Astrocyte (in vitro differentiated cells and primary cell): ENCODE results near the gene ALPI. TPM values are rescaled to one million over a fixed set of nuclear protein-coding genes. Genes with fewer than 3 reads are reported as not detected.

Source experiments
- DNase-seq: peaks from one replicate; pipeline ENCODE4 v3.0.0-alpha.2; 2010; ENCODE audit warnings: low read depth
- FAIRE-seq: peaks from 2 replicates; lab custom pipeline; 2011; peaks lifted over from hg19 to GRCh38; lab: Jason Lieb, UNC
- H2AFZ ChIP-seq: 2 replicates; pipeline ENCODE4 v1.6.0; 2012; ENCODE audit warnings: low read depth, low read length, inconsistent platforms
- H3K27ac ChIP-seq: 2 replicates; pipeline ENCODE4 v1.5.1; 2011; ENCODE audit warnings: low read depth, low read length, inconsistent platforms
- H3K27me3 ChIP-seq: 2 replicates; pipeline ENCODE4 v1.6.0; 2011; ENCODE audit warnings: low read length, inconsistent platforms; ENCODE audit not compliant: insufficient read depth
- H3K36me3 ChIP-seq: 2 replicates; pipeline ENCODE4 v1.5.1; 2011; ENCODE audit warnings: low read length, inconsistent platforms; ENCODE audit not compliant: insufficient read depth
- H3K4me1 ChIP-seq: 2 replicates; pipeline ENCODE4 v1.5.1; 2011; ENCODE audit warnings: low read length, inconsistent platforms; ENCODE audit not compliant: insufficient read depth
- H3K4me2 ChIP-seq: 2 replicates; pipeline ENCODE4 v1.6.0; 2012; ENCODE audit warnings: low read length, inconsistent platforms
- H3K4me3 ChIP-seq: 2 replicates; pipeline ENCODE4 v1.5.1; 2011; ENCODE audit warnings: low read depth, mild to moderate bottlenecking, low read length, inconsistent platforms; ENCODE audit not compliant: insufficient read depth
- H3K79me2 ChIP-seq: 2 replicates; pipeline ENCODE4 v1.6.0; 2012; ENCODE audit warnings: mild to moderate bottlenecking, low read length, inconsistent platforms; ENCODE audit not compliant: insufficient read depth
- H3K9ac ChIP-seq: 2 replicates; pipeline ENCODE4 v1.6.0; 2012; ENCODE audit warnings: mild to moderate bottlenecking, low read length, inconsistent platforms
- H3K9me3 ChIP-seq: 2 replicates; pipeline ENCODE4 v1.5.1; 2012; ENCODE audit warnings: low read depth, mild to moderate bottlenecking, low read length, inconsistent platforms; ENCODE audit not compliant: insufficient read depth
- H4K20me1 ChIP-seq: 2 replicates; pipeline ENCODE4 v1.6.0; 2012; ENCODE audit warnings: low read length, inconsistent platforms; ENCODE audit not compliant: insufficient read depth
- H3K27ac Mint-ChIP-seq: one replicate; pipeline ENCODE4 v1.8.0; 2021; ENCODE audit warnings: mild to moderate bottlenecking, mixed read lengths; ENCODE audit not compliant: unreplicated experiment
- H3K27me3 Mint-ChIP-seq: one replicate; pipeline ENCODE4 v1.8.0; 2021; ENCODE audit warnings: low read depth, mixed read lengths; ENCODE audit not compliant: unreplicated experiment
- H3K36me3 Mint-ChIP-seq: one replicate; pipeline ENCODE4 v1.8.0; 2021; ENCODE audit warnings: low read depth, mixed read lengths; ENCODE audit not compliant: unreplicated experiment
- H3K4me1 Mint-ChIP-seq: one replicate; pipeline ENCODE4 v1.8.0; 2021; ENCODE audit warnings: low read depth, mixed read lengths; ENCODE audit not compliant: unreplicated experiment
- H3K4me3 Mint-ChIP-seq: one replicate; pipeline ENCODE4 v1.8.0; 2021; ENCODE audit warnings: mild to moderate bottlenecking, moderate library complexity, mixed read lengths; ENCODE audit not compliant: unreplicated experiment
- H3K9me3 Mint-ChIP-seq: one replicate; pipeline ENCODE4 v1.8.0; 2021; ENCODE audit warnings: mild to moderate bottlenecking, mixed read lengths; ENCODE audit not compliant: unreplicated experiment
- CTCF ChIP-seq: IDR thresholded peaks from 2 replicates; pipeline ENCODE4 v1.5.1; 2011; ENCODE audit warnings: low read depth, mild to moderate bottlenecking, inconsistent platforms, low read length, moderate library complexity; ENCODE audit not compliant: insufficient read depth
- EZH2 ChIP-seq: IDR thresholded peaks from 2 replicates; pipeline ENCODE4 v1.6.1; 2012; ENCODE audit warnings: mild to moderate bottlenecking, low read length, inconsistent platforms; ENCODE audit not compliant: insufficient read depth
- total RNA-seq: library from RNA; stranded (reverse); gene quantifications from 2 replicates; pipeline ENCODE4 v1.2.1, GENCODE V29; 2021

The ALPI gene
- total RNA-seq, 1 donor from 2014 or later: not detected

DNA sequence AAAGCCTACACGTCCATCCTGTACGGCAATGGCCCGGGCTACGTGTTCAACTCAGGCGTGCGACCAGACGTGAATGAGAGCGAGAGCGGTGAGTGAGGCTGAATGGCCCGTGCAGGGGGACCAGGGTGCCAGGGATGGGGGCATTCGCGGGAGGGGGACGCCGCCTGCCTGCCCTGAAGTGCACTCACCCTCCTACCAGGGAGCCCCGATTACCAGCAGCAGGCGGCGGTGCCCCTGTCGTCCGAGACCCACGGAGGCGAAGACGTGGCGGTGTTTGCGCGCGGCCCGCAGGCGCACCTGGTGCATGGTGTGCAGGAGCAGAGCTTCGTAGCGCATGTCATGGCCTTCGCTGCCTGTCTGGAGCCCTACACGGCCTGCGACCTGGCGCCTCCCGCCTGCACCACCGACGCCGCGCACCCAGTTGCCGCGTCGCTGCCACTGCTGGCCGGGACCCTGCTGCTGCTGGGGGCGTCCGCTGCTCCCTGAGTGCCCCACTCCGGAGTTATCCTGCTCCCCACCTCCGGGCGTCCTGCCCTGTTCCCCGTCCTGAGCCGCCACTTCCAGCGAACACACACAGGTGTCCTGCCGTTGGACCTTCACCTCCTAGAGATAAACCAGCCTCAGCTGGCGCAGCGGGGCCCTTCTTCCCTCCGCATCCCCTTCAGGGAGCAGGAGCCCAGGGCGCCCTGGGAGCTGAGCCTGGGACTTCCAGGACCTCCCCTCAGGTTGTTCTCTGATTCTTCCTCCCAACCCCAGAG is 2.9 kb downstream of the ALPI start:
- no peaks in the 10 kb centered on the region for H3K79me2 ChIP-seq
- H3K27ac Mint-ChIP-seq: no peak overlapping the region
- no peak overlapping the region for H3K4me2 ChIP-seq
- TF ChIP-seq CTCF (no peak), EZH2 (no peak)
- peaks cover 59% of the 10 kb centered on the region for H3K27me3 Mint-ChIP-seq
- no peak overlapping the region for H2AFZ ChIP-seq
- no peaks in the 10 kb centered on the region for H3K4me1 Mint-ChIP-seq
- FAIRE-seq: no peak
- H3K4me3 ChIP-seq: no peak overlapping the region
- no peak overlapping the region for H3K4me3 Mint-ChIP-seq
- DNase-seq: no peak
- H3K9ac ChIP-seq: no peak overlapping the region
- peaks cover 7% of the 10 kb centered on the region for H3K4me1 ChIP-seq
- H3K9me3 Mint-ChIP-seq: peaks cover 5% of the 10 kb centered on the region
- H3K27me3 ChIP-seq: peaks cover 28% of the 10 kb centered on the region
- no peak overlapping the region for H3K27ac ChIP-seq
- no peaks in the 10 kb centered on the region for H3K36me3 ChIP-seq
- no peaks in the 10 kb centered on the region for H4K20me1 ChIP-seq
- H3K9me3 ChIP-seq: no peaks in the 10 kb centered on the region
- H3K36me3 Mint-ChIP-seq: no peaks in the 10 kb centered on the region

DNA sequence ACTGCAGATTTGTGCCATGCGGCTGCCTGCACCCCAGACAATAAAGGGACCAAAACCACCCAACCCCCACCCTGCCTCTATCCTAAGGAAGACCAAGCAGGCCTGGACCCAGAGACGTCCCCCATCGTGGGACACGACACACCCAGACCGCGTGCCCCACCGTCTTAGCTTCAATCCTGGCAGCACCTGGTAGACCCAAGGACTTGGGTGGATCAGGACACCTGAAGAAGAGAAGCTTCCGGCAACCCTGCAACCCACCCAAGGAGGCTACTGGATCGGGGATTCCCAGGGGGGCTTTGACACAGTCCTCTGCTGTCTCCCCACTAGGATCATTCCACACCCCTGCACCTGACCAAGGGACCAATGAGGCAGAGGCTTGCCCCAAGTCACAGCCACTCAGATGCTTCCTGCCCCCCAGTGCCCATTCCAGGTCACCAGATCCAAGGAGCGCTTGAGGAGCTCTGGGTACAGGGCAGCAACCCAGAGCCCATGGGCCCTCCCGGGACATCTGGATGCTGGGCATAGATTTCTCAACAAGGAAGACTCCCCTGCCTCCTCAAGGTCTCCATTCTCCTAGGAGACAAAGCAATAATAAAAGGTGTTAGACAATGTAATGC is 3.6 kb downstream of the ALPI start:
- no peaks in the 10 kb centered on the region for H3K36me3 Mint-ChIP-seq
- H3K27ac Mint-ChIP-seq: no peak overlapping the region
- Histone ChIP-seq H3K9me3 (no peaks in the 10 kb centered on the region), H4K20me1 (no peaks in the 10 kb centered on the region), H3K4me3 (no peak overlapping the region), H3K27ac (no peak overlapping the region), H3K9ac (no peak overlapping the region), H3K4me1 (peaks cover 7% of the 10 kb centered on the region), H2AFZ (no peak overlapping the region), H3K79me2 (no peaks in the 10 kb centered on the region), H3K4me2 (no peak overlapping the region), H3K27me3 (peaks cover 34% of the 10 kb centered on the region), H3K36me3 (no peaks in the 10 kb centered on the region)
- DNase-seq (no peak), FAIRE-seq (no peak)
- H3K4me1 Mint-ChIP-seq: no peaks in the 10 kb centered on the region
- no peak for TF ChIP-seq EZH2
- no peak for TF ChIP-seq CTCF
- peaks cover 5% of the 10 kb centered on the region for H3K9me3 Mint-ChIP-seq
- peaks cover 56% of the 10 kb centered on the region for H3K27me3 Mint-ChIP-seq
- H3K4me3 Mint-ChIP-seq: no peak overlapping the region

DNA sequence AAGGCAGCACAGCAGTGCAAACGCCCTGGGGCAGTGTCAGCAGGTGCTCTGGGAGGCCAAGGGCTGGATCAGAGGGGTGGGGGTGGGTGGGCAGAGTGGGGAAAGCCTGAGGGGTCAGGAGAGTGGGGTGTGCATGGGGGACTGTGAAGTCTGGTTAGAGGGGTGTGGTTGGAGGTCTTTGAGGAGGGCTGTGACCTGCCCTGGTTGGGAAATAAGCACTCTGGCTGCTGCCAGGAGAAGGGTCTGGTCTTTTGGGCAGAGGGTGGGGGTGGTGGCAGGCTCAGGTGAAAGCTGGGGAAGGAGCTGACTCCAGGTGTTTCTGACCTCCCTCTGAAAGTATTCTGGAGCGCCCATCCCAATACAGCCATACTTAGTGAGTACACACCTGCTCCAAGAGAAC is 4.2 kb downstream of the ALPI start:
- Histone ChIP-seq H3K4me2 (no peak overlapping the region), H2AFZ (no peak overlapping the region), H3K27ac (no peak overlapping the region), H3K4me3 (no peak overlapping the region), H3K36me3 (no peaks in the 10 kb centered on the region), H3K9ac (no peak overlapping the region), H3K9me3 (no peaks in the 10 kb centered on the region), H3K27me3 (peaks cover 30% of the 10 kb centered on the region), H4K20me1 (no peaks in the 10 kb centered on the region), H3K79me2 (no peaks in the 10 kb centered on the region), H3K4me1 (peaks cover 7% of the 10 kb centered on the region)
- DNase-seq: no peak
- Mint-ChIP-seq H3K27me3 (peaks cover 54% of the 10 kb centered on the region), H3K27ac (no peak overlapping the region), H3K4me3 (no peak overlapping the region), H3K36me3 (no peaks in the 10 kb centered on the region), H3K4me1 (no peaks in the 10 kb centered on the region), H3K9me3 (peaks cover 2% of the 10 kb centered on the region)
- no peak for FAIRE-seq
- TF ChIP-seq CTCF (no peak), EZH2 (no peak)
